ENCODE results near the gene SEL1L. TPM values are rescaled to one million over a fixed set of nuclear protein-coding genes. Genes with fewer than 3 reads are reported as not detected.

The SEL1L gene
- total RNA-seq, 2 donors from 2014 or later = 57.1 to 71.5 TPM

GRCh38 chr14:81536241-81536771 lies 2.7 kb upstream of the SEL1L start:
- H3K4me1 ChIP-seq (ENCODE audit: control insufficient read depth in 1 of 2, low read depth in 2 of 2) = peaks cover 14 to 47% of the 10 kb centered on the region in 2 donors
- DNase-seq (ENCODE audit: low spot score) (no peak), ATAC-seq (ENCODE audit: insufficient number of reproducible peaks, low FRiP score, low read depth) (no peak)
- no peaks in the 10 kb centered on the region for H3K36me3 ChIP-seq
- peak overlapping the region; percentile 45 to 53 for H3K27ac ChIP-seq
- no peaks in the 10 kb centered on the region for H3K27me3 ChIP-seq (replicated peaks; ENCODE audit: insufficient read depth)
- TF ChIP-seq, protein P1, sequence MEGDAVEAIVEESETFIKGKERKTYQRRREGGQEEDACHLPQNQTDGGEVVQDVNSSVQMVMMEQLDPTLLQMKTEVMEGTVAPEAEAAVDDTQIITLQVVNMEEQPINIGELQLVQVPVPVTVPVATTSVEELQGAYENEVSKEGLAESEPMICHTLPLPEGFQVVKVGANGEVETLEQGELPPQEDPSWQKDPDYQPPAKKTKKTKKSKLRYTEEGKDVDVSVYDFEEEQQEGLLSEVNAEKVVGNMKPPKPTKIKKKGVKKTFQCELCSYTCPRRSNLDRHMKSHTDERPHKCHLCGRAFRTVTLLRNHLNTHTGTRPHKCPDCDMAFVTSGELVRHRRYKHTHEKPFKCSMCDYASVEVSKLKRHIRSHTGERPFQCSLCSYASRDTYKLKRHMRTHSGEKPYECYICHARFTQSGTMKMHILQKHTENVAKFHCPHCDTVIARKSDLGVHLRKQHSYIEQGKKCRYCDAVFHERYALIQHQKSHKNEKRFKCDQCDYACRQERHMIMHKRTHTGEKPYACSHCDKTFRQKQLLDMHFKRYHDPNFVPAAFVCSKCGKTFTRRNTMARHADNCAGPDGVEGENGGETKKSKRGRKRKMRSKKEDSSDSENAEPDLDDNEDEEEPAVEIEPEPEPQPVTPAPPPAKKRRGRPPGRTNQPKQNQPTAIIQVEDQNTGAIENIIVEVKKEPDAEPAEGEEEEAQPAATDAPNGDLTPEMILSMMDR (IDR thresholded peaks at IDR 0.05) = no peak
- H3K4me3 ChIP-seq = no peak overlapping the region
- H3K9me3 ChIP-seq = no peaks in the 10 kb centered on the region

GRCh38 chr14:81535396-81536164 lies 1.9 kb upstream of the SEL1L start:
- peak overlapping the region; percentile 45 to 53 for H3K27ac ChIP-seq
- TF ChIP-seq, protein P1 (IDR thresholded peaks at IDR 0.05) = no peak
- H3K4me3 ChIP-seq = peak overlapping the region; percentile 28
- no peaks in the 10 kb centered on the region for H3K36me3 ChIP-seq
- H3K27me3 ChIP-seq (replicated peaks; ENCODE audit: insufficient read depth) = no peaks in the 10 kb centered on the region
- peaks cover 14 to 54% of the 10 kb centered on the region in 2 donors for H3K4me1 ChIP-seq (ENCODE audit: control insufficient read depth in 1 of 2, low read depth in 2 of 2)
- DNase-seq (ENCODE audit: low spot score) (no peak), ATAC-seq (ENCODE audit: insufficient number of reproducible peaks, low FRiP score, low read depth) (no peak)
- H3K9me3 ChIP-seq = no peaks in the 10 kb centered on the region

DNA sequence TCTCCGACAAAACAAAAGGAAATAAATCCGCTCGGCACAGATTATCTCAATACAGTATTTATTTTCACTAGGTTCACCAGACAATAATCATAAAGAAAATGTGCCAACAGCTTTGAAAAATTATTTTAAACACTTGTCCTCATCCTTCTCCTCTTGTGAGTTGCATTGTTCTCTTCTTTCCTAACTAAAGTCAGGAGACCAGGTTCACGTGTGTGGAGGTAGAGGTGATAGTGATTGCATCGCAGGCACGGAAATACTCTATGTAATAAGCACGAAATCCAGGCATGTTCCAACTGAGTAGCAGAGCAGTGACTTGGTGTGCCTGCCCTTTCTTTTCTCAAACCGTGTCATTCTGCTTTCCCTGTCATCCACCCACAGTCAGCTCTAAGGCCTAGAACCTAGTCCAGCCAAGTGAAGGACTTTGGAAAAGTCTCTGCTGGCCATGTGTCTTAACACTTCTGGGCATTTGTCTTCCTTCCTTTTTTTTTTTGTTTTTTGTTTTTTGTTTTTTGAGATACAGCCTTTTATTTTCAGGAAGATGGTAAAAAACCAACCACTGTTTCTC lies 939 bp upstream of the SEL1L start:
- Histone ChIP-seq H3K27ac (no peak overlapping the region), H3K4me3 (peak overlapping the region; percentile 3), H3K4me1 (ENCODE audit: control insufficient read depth in 1 of 2, low read depth in 2 of 2) (peaks cover 22 to 64% of the 10 kb centered on the region in 2 donors), H3K9me3 (no peaks in the 10 kb centered on the region), H3K27me3 (replicated peaks; ENCODE audit: insufficient read depth) (no peaks in the 10 kb centered on the region), H3K36me3 (no peaks in the 10 kb centered on the region)
- DNase-seq (ENCODE audit: low spot score) = no peak
- TF ChIP-seq, protein P1 (IDR thresholded peaks at IDR 0.05) = no peak
- no peak for ATAC-seq (ENCODE audit: insufficient number of reproducible peaks, low FRiP score, low read depth)

DNA sequence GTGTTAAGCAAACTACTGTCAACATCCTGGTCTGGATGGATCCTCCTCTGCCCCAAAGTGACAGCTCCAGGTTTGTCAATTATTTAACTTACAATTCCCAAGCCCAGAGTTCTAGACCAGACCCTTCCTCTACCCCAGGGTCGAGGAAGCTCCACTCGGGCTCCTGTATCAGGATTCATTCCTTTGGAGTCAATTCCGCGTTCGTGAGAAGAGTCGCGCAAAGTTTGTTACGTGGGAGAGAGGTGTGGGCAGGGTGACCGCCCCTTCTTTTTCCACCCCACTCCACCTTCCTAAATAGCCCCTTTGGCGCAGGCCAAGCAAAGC lies 479 bp downstream of the SEL1L start:
- Histone ChIP-seq H3K9me3 (no peaks in the 10 kb centered on the region), H3K4me3 (peak overlapping the region; percentile 82), H3K27ac (peak overlapping the region; percentile 54 to 62), H3K36me3 (no peaks in the 10 kb centered on the region), H3K4me1 (ENCODE audit: control insufficient read depth in 1 of 2, low read depth in 2 of 2) (peaks cover 28 to 78% of the 10 kb centered on the region in 2 donors), H3K27me3 (replicated peaks; ENCODE audit: insufficient read depth) (no peaks in the 10 kb centered on the region)
- TF ChIP-seq, protein P1 (IDR thresholded peaks at IDR 0.05) = no peak
- ATAC-seq (ENCODE audit: insufficient number of reproducible peaks, low FRiP score, low read depth) (no peak), DNase-seq (ENCODE audit: low spot score) (no peak)

- TF ChIP-seq, protein P1 (IDR thresholded peaks at IDR 0.05) = no peak
Measured at GRCh38 chr14:81529391-81529790, 4.3 kb downstream of the SEL1L start.

More at GRCh38 chr14:81529391-81529790, 4.3 kb downstream of the SEL1L start:
- ATAC-seq (ENCODE audit: insufficient number of reproducible peaks, low FRiP score, low read depth) (no peak), DNase-seq (ENCODE audit: low spot score) (no peak)
- Histone ChIP-seq H3K9me3 (no peaks in the 10 kb centered on the region), H3K36me3 (peaks cover 6% of the 10 kb centered on the region), H3K27me3 (replicated peaks; ENCODE audit: insufficient read depth) (no peaks in the 10 kb centered on the region), H3K27ac (no peak overlapping the region), H3K4me1 (ENCODE audit: control insufficient read depth in 1 of 2, low read depth in 2 of 2) (peaks cover 34 to 57% of the 10 kb centered on the region in 2 donors), H3K4me3 (no peak overlapping the region)
